ENCODE measurements around the gene TST.
A peak's percentile ranks its signal among the peaks of the same experiment; 100 is the strongest.

The TST gene

GRCh38 chr22:37019309-37020191 lies at the start of gene TST, which contains the start of gene MPST:
Gene TST (minus strand): TSS chr22:37019447. CDS start chr22:37018732, 715 bp downstream.
Gene MPST (plus strand): TSS chr22:37019742. CDS start chr22:37019837, 95 bp downstream.
- no peak for TF ChIP-seq CTCF (conservative IDR thresholded peaks at IDR 0.05; ENCODE audit: low read depth, low read length)
- Histone ChIP-seq H3K36me3 (ENCODE audit: insufficient read depth) (no peaks in the 10 kb centered on the region), H3K79me2 (ENCODE audit: insufficient read depth, low read depth) (no peaks in the 10 kb centered on the region), H2AFZ (ENCODE audit: low read depth) (peak within 1 kb of the TSS; percentile 68), H3K9ac (peak within 1 kb of the TSS; percentile 60; the same call in 1 of the 2 replicates), H3K27me3 (ENCODE audit: insufficient read depth, low read depth) (no peaks in the 10 kb centered on the region), H4K20me1 (ENCODE audit: insufficient read depth) (no peaks in the 10 kb centered on the region), H3K27ac (0 out of 2 replicates have a peak within 1 kb of the TSS, but pooled peaks have one; percentile 2), H3K4me1 (ENCODE audit: low read depth, poor library complexity, severe bottlenecking) (peaks cover 17% of the 10 kb centered on the region), H3K4me3 (IDR thresholded peaks at IDR 0.05; ENCODE audit: insufficient read depth, low read depth, low read length) (no peak within 1 kb of the TSS), H3K4me2 (peak within 1 kb of the TSS; percentile 62)

DNA sequence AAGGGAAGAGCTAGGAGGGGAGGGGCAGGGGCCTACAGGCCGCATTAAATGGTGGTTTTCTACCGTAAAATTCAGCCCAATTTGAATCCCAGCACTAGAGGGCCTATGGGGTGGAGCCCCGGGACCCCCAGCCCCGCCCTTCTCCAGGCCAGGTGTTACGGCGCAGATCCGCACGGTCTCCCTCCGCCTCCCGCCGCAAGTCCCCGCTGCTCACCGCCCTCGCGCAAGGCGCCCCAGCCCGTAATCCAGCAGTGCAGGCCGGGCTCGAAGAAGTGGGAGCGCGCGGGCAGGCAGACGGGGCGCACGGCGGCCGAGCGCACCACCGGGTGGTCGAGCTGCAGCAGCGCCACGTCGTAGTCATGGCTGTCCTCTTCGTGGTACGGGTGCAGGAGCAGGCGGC lies 49.6 kb upstream of the TST start:
- no peaks in the 10 kb centered on the region for H3K79me2 ChIP-seq (ENCODE audit: insufficient read depth, low read depth)
- no peaks in the 10 kb centered on the region for H4K20me1 ChIP-seq (ENCODE audit: insufficient read depth)
- H3K27me3 ChIP-seq (ENCODE audit: insufficient read depth, low read depth), result peaks cover 17% of the 10 kb centered on the region; the same call in 1 of the 2 replicates
- H3K9ac ChIP-seq, result no peak overlapping the region
- no peak overlapping the region for H3K4me2 ChIP-seq
- no peak overlapping the region for H3K4me3 ChIP-seq (IDR thresholded peaks at IDR 0.05; ENCODE audit: insufficient read depth, low read depth, low read length)
- no peaks in the 10 kb centered on the region for H3K4me1 ChIP-seq (ENCODE audit: low read depth, poor library complexity, severe bottlenecking)
- no peak for TF ChIP-seq CTCF (conservative IDR thresholded peaks at IDR 0.05; ENCODE audit: low read depth, low read length)
- no peaks in the 10 kb centered on the region for H3K36me3 ChIP-seq (ENCODE audit: insufficient read depth)
- H2AFZ ChIP-seq (ENCODE audit: low read depth), result no peak overlapping the region
- H3K27ac ChIP-seq, result no peak overlapping the region

DNA sequence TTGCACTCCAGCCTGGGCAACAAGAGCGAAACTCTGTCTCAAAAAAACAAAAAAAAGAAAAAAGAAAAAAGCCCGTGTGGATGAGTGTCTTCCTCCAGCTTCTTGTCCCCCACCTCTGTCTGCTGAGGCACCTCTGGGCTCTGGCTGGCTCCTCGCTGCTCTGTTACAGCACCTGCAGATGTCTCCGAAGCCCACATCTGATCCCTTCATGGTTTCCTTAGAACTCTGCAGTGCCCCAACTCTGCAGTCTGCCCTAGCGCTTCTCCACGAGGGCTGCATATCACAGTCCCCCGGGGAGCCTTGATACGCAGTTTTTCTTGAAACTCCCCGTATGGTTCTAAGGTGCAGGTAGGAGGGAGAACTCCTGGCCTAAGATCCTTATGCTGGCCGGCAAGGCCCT lies 48.2 kb upstream of the TST start:
- no peaks in the 10 kb centered on the region for H4K20me1 ChIP-seq (ENCODE audit: insufficient read depth)
- no peak overlapping the region for H2AFZ ChIP-seq (ENCODE audit: low read depth)
- H3K27me3 ChIP-seq (ENCODE audit: insufficient read depth, low read depth), result peaks cover 17% of the 10 kb centered on the region; the same call in 1 of the 2 replicates

DNA sequence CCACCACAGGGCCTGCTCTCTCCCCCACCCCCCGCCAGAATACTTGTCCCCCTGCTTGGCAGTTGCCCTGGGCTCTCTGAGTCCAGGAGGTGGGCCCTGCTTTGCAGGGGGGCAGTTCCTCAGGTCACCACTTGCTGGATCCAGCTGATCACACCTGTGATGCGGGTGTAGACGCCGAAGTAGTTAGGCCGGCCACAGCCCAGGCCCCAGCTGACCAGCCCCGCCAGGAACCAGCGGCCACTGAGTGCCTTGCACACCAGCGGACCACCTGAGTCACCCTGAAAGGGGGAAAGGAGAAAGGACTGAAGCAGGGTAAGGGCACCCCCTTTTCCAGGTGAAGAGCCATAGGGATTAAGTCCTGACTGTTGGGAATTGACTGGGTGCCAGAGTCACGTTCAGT lies 46.7 kb upstream of the TST start:
- no peaks in the 10 kb centered on the region for H3K4me1 ChIP-seq (ENCODE audit: low read depth, poor library complexity, severe bottlenecking)
- no peak overlapping the region for H3K9ac ChIP-seq
- TF ChIP-seq CTCF (conservative IDR thresholded peaks at IDR 0.05; ENCODE audit: low read depth, low read length), result no peak
- H3K27ac ChIP-seq, result no peak overlapping the region
- no peak overlapping the region for H3K4me2 ChIP-seq
- no peaks in the 10 kb centered on the region for H3K79me2 ChIP-seq (ENCODE audit: insufficient read depth, low read depth)
- peaks cover 17% of the 10 kb centered on the region; the same call in 1 of the 2 replicates for H3K27me3 ChIP-seq (ENCODE audit: insufficient read depth, low read depth)
- no peaks in the 10 kb centered on the region for H4K20me1 ChIP-seq (ENCODE audit: insufficient read depth)
- H2AFZ ChIP-seq (ENCODE audit: low read depth), result no peak overlapping the region
- H3K36me3 ChIP-seq (ENCODE audit: insufficient read depth), result no peaks in the 10 kb centered on the region
- no peak overlapping the region for H3K4me3 ChIP-seq (IDR thresholded peaks at IDR 0.05; ENCODE audit: insufficient read depth, low read depth, low read length)

More for the DNA sequence above, 48.2 kb upstream of the TST start:
- no peak overlapping the region for H3K4me2 ChIP-seq
- no peaks in the 10 kb centered on the region for H3K79me2 ChIP-seq (ENCODE audit: insufficient read depth, low read depth)
- no peak overlapping the region for H3K4me3 ChIP-seq (IDR thresholded peaks at IDR 0.05; ENCODE audit: insufficient read depth, low read depth, low read length)
- no peak for TF ChIP-seq CTCF (conservative IDR thresholded peaks at IDR 0.05; ENCODE audit: low read depth, low read length)
- no peaks in the 10 kb centered on the region for H3K36me3 ChIP-seq (ENCODE audit: insufficient read depth)
- H3K27ac ChIP-seq, result no peak overlapping the region
- H3K4me1 ChIP-seq (ENCODE audit: low read depth, poor library complexity, severe bottlenecking), result no peaks in the 10 kb centered on the region
- H3K9ac ChIP-seq, result no peak overlapping the region
